ENCODE measurements around the gene TMEM253.

DNA sequence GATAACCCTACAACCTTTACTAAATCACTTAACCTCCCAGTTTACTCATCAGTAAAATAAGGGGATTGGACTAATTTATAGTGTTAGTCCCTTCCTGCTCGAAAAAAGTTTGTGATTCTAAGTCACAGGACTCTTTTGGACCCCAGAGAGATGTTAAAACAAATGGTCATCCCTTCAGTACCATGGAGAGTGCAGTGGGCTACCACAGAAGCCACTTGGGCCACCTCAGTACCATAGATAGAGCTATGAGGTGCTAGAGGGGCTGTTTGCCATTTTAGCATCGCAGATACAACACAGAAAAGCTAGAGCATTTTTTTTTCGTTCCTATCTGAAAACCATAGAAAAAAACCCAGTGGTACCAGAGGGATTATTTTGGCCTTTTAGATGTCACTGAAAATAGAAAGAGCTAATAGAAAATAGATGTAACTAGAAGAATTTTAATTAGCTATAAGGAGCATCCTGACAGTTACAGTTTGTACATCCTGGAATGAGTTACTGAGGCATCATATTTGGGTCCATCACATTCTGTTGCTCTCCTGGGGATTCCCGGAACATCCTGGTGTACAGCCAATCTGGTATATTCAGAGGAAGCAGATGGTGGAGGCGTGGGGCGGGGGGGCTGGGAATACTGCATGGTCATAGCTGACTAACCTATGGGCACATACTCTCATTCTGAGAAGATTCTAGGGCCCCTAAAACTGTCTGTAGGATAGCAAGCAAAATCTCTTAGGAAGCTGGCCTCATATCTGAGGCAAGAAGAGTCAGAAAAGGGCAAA lies 5.2 kb upstream of the TMEM253 start:
- TF ChIP-seq, protein P1, sequence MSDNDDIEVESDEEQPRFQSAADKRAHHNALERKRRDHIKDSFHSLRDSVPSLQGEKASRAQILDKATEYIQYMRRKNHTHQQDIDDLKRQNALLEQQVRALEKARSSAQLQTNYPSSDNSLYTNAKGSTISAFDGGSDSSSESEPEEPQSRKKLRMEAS (IDR thresholded peaks at IDR 0.05) = no peak
- TF ChIP-seq, protein P2, sequence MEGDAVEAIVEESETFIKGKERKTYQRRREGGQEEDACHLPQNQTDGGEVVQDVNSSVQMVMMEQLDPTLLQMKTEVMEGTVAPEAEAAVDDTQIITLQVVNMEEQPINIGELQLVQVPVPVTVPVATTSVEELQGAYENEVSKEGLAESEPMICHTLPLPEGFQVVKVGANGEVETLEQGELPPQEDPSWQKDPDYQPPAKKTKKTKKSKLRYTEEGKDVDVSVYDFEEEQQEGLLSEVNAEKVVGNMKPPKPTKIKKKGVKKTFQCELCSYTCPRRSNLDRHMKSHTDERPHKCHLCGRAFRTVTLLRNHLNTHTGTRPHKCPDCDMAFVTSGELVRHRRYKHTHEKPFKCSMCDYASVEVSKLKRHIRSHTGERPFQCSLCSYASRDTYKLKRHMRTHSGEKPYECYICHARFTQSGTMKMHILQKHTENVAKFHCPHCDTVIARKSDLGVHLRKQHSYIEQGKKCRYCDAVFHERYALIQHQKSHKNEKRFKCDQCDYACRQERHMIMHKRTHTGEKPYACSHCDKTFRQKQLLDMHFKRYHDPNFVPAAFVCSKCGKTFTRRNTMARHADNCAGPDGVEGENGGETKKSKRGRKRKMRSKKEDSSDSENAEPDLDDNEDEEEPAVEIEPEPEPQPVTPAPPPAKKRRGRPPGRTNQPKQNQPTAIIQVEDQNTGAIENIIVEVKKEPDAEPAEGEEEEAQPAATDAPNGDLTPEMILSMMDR (IDR thresholded peaks at IDR 0.05; ENCODE audit: low read depth, low read length, missing input control) = no peak
- TF ChIP-seq GABPA (IDR thresholded peaks at IDR 0.05 in 1 of 2, conservative IDR thresholded peaks at IDR 0.05 in 1 of 2) (no peak), RAD21 (IDR thresholded peaks at IDR 0.05) (no peak), RXRA (IDR thresholded peaks at IDR 0.05) (no peak), YY1 (IDR thresholded peaks at IDR 0.05) (no peak), TAF1 (conservative IDR thresholded peaks at IDR 0.05) (no peak), SP1 (IDR thresholded peaks at IDR 0.05) (no peak), JUND (IDR thresholded peaks at IDR 0.05) (no peak), FOXA1 (IDR thresholded peaks at IDR 0.05) (no peak)
- TF ChIP-seq, protein P3, sequence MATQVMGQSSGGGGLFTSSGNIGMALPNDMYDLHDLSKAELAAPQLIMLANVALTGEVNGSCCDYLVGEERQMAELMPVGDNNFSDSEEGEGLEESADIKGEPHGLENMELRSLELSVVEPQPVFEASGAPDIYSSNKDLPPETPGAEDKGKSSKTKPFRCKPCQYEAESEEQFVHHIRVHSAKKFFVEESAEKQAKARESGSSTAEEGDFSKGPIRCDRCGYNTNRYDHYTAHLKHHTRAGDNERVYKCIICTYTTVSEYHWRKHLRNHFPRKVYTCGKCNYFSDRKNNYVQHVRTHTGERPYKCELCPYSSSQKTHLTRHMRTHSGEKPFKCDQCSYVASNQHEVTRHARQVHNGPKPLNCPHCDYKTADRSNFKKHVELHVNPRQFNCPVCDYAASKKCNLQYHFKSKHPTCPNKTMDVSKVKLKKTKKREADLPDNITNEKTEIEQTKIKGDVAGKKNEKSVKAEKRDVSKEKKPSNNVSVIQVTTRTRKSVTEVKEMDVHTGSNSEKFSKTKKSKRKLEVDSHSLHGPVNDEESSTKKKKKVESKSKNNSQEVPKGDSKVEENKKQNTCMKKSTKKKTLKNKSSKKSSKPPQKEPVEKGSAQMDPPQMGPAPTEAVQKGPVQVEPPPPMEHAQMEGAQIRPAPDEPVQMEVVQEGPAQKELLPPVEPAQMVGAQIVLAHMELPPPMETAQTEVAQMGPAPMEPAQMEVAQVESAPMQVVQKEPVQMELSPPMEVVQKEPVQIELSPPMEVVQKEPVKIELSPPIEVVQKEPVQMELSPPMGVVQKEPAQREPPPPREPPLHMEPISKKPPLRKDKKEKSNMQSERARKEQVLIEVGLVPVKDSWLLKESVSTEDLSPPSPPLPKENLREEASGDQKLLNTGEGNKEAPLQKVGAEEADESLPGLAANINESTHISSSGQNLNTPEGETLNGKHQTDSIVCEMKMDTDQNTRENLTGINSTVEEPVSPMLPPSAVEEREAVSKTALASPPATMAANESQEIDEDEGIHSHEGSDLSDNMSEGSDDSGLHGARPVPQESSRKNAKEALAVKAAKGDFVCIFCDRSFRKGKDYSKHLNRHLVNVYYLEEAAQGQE (IDR thresholded peaks at IDR 0.05) = peak; percentile 98
- TF ChIP-seq, protein P4, sequence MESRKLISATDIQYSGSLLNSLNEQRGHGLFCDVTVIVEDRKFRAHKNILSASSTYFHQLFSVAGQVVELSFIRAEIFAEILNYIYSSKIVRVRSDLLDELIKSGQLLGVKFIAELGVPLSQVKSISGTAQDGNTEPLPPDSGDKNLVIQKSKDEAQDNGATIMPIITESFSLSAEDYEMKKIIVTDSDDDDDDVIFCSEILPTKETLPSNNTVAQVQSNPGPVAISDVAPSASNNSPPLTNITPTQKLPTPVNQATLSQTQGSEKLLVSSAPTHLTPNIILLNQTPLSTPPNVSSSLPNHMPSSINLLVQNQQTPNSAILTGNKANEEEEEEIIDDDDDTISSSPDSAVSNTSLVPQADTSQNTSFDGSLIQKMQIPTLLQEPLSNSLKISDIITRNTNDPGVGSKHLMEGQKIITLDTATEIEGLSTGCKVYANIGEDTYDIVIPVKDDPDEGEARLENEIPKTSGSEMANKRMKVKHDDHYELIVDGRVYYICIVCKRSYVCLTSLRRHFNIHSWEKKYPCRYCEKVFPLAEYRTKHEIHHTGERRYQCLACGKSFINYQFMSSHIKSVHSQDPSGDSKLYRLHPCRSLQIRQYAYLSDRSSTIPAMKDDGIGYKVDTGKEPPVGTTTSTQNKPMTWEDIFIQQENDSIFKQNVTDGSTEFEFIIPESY (IDR thresholded peaks at IDR 0.05) = no peak
- TF ChIP-seq, protein P5, sequence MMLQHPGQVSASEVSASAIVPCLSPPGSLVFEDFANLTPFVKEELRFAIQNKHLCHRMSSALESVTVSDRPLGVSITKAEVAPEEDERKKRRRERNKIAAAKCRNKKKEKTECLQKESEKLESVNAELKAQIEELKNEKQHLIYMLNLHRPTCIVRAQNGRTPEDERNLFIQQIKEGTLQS (IDR thresholded peaks at IDR 0.05) = no peak

Measured in liver (tissue), 3 donors.